NCI-H1092 (cell line): Measurements from ENCODE around the gene STARD9.
A peak's percentile ranks its signal among the peaks of the same experiment; 100 is the strongest.
"Not testable (repeated sequence)": the region's sequence is repeated elsewhere in the genome, so short reads cannot be mapped to it uniquely, and the experiment has no call there.

Experiments used
- DNase-seq: peaks from one replicate; lab custom pipeline; 2025; lab: John Stamatoyannopoulos, UW

STARD9 gene

DNA sequence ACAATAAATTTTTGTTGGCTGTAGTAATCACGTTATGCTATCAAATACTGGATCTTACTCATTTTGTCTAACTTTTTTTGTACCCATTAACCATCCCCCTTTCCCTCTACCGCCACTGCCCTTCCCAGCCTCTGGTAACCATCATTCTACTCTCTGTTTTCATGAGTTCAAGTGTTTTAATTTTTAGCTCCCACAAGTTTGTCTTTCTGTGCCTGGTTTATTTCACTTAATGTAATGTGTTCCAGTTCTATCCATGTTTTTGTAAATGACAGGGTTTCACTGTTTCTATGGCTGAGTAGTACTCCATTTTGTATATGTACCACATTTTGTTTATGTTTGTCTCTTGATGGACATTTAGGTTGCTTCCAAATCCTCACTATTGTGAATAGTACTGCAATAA, 52.1 kb downstream of the STARD9 start:
- no peak for DNase-seq

DNA sequence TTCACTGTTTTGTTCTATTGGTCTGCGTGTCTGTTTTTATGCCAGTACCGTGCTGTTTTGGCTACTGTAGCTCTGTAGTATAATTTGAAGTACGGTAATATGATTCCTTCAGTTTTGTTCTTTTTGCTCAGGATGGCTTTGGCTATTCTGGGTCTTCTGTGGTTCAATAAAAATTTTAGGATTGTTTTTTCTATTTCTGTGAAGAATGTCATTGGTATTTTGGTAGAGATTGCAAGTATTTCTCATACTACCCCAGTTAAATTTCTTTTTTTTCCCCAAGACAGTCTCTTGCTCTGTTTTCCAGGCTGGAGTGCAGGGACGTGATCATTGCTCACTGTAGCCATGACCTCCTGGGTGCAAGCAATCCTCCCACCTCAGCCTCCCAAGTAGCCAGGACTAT, 53.4 kb downstream of the STARD9 start:
- no peak for DNase-seq

DNA sequence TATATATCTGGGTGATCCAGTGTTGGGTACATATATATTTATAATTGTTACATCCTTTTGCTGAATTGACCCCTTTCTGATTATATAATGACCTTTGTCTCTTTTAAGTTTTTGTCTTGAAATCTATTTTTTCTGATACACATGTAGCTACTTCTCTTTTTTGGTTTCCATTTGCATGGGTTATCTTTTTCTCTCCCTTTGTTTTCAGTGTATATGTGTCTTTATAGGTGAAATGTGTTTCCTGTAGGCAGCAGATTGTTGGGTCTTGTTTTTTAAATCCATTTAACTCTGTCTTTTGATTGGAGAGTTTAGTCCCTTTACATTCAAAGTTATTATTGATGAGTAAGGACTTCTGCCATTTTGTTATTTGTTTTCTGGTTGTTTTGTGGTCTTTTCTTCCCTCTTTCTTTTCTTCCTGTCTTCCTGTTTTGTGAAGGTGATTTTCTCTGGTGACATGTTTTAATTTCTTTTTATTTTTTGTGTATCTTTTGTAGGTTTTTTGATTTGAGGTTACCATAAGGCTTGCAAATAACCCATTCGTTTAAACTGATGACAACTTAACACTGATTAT, 56.8 kb downstream of the STARD9 start:
- DNase-seq, result no peak

DNA sequence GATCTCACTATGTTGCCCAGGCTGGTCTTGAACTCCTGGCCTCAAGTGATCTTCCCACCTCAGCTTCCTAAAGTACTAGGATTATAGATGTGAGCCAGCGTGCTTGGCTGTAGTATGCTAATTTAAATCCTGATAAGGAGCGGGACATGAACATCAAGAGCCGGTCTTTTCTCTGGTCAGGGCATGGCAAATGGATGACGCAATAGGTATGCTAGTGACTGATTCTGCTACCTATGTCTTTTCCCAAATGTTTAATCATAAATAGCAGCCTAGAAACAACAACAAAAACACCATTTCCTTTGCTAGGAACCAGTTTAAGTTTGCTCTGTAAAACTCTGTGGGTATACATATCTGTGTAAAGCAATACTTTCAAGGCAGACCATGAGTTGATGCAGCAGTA, 64.7 kb downstream of the STARD9 start:
- DNase-seq, result no peak

DNA sequence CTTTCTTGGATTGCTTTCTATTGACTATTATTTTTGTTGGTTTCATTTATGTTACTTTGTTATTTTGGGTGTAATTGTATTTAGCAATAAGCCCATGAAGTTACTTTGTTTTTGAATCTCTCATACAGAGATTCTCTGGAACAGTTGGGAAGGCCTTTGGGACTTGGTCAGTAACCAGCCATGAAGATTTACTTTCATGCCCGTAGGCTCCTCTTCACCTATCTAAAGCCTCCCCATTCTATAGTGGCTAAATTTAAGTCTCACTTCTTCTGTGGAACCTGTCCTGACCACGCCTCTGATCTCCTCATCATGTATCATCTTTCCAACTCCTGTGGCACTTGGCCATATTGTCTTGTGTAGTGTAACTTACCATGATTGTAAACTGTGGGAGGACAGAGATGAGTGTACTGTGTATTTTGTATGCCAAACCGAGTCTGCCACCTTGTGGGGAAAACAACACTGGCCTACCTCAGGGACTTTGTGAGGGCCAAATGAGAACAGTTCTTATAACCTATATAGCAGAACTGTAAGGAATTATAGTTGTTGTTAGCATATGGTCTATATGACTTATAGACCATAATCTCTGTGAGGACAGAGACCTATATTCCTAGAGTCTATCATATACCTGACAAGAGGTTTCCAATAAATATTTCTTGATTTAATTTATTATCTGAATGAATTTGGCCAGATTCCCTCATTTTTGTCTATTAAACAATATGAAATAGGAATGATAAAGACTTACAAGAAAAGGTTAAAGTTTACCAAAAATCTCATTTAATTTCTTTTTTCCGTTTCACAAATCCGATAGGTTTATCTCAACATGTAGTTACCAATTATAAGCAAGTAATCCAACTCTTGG, 75.0 kb downstream of the STARD9 start:
- DNase-seq, result peak; percentile 1

DNA sequence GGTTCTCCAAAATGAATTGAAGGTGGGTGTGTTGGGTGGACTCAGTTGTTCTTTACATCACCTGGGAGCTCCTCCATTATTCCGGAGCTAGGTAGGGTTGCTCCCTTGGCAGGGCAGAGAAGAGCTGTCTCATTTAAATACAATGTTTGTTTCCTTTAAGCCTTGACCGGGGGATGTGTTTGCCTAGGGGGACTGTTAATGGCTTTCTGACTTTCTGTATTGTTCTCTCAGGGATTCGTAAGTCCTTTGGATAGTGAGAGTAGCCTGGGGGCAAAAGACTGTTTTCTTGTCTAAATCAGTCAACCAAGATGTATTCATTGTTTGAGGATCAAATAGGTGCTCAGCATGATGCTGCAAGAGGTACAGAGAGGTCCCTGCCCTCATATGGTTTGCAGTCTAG, 90.4 kb downstream of the STARD9 start:
- DNase-seq, result no peak

DNA sequence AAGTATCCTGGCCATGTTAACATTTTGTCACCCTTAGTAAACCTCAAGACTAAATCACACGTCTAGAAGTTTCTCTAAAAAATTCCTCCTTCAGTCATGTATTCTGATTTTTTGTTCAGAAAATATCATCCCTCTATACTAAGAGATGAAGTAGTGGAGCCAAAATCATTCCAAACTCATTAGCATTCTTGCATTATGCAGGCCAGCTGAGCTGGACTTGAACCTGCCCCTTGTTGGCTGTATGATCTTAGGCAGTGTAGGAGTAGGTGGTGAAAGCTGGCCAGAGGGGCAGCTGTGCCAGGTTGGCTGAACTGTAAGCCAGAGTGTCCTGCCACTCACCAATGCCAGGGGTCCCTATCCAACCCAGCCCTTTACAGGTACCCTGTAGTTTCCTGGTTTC, 92.4 kb downstream of the STARD9 start:
- no peak for DNase-seq

DNA sequence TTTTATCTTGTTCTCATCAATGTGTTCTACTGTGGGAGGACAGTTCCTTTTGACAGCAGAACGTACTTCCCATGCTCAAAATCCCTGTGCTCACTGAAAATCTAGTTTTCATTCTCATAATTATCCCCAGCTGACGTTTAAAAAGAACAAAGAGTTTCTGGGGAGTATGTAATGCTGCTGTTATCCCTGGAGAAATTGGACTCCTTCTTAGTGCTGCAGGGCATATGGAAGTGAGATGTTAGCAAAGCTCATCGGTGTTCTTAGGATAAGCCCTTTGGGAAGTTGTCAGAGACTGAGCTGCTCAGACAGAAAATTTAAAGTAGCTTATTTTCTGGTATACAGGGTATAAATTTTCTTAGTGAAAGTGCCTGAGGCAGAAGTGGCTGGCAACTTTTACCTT, 95.0 kb downstream of the STARD9 start:
- no peak for DNase-seq

DNA sequence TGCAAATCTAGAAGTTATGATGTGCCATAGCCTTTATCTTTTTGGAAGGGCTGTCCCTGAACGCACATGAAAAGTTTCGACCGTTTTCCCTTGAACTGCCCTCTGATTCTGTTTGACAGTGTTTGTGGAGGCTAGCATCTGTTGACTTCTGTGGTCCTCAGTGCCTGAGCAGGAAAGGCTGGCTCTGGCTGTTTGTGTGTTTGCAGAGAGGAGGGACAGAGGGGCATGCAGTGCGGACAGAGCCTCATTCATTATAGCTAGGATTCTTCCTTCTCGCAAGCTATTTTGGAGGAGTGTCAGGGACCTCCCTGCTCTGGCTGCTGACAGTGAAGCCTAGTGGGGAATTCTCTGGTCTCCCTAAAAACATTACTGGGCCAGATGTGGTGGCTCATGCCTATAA, 97.0 kb downstream of the STARD9 start:
- DNase-seq, result no peak

DNA sequence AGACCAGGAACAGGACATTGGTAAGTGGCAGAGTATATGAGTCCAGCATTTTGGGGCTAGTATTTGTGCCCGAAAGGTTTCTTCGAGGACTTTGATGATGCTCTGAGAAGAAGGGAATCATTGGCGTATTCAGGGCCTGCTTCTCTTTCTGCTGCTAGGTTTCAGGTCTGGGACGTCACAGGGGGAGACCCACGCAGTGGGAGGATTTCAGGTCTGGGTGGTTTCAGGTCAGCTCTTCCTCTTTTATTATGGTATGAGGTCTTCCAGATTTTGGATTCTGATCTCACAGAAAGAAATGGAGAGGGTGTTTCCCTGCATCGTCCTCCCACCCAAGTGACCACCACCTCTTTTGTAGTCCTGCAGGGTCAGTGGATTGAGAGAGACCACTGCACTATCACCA, 99.1 kb downstream of the STARD9 start:
- no peak for DNase-seq

DNA sequence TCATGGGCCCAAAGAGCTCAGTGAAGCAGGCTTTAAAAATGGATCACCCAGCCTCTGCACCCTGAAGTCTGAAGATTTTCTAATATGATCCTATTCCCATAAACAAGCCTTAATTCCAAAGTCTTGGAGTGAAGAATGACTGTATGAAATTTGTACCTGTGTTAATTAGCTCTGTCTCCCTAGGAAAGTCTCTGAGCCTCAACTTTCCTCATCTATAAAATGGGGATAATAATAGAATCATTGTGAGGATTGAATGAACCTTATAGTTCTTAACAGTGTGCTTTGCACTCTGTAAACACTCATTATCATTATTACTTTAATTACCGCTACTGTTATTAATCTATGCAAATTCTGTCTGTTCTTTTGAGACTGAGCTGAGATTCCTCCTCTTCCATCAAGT, 99.6 kb downstream of the STARD9 start:
- no peak for DNase-seq

DNA sequence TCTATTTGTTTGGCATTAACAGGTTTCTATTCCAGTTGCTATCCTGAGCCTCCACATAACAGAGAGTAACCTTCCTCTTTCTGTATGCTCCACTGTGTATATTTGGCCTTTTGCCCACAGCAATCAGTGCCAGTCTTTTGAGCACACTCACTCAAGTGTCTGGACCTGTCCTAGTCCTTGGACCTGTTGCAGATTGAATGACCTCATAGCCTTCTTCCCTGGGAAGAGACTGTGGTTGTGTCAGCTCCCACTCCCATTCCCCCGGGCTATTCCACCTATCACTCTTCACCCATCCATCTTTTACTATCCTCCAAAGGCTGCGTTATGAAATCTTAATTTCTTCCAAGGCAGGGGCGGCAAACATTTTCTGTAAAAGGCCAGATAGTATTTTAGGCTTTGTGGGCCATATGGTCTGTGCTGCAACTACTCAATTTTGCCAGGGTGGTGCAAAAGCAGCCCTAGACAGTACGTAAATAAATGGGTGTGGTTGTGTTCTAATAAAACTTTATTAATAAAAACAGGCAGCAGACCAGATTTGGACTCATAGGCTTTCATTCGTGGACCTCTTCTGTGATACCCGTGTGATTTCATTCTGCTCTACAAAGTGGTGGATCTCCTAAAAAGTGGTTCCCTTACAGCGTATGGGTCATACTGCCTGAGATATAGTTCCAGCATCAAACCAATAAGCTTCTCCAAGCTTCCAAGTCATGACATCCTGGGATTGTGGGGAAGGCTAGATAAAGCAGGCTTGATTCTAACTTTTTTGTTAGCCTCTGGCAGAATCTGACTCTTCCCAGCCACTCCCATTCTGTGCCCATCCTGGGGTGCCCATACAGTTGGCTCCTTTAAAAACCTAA, 104.1 kb downstream of the STARD9 start:
- DNase-seq, result no peak

DNA sequence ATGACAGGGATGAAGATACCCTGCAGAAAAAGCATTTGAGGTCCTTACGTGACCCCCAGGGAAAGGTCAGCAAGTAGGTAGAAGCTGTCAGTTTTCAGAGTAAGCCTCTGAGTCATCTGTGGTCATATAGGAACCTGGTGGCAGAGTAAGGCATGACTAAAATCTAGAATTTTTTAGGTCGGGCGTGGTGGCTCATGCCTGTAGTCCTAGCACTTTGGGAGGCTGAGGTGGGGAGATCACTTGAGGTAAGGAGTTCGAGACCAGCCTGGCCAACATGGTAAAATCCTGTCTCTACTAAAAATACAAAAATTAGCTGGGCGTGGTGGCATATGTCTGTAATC, 104.7 kb downstream of the STARD9 start:
- DNase-seq, result not testable (repeated sequence)

DNA sequence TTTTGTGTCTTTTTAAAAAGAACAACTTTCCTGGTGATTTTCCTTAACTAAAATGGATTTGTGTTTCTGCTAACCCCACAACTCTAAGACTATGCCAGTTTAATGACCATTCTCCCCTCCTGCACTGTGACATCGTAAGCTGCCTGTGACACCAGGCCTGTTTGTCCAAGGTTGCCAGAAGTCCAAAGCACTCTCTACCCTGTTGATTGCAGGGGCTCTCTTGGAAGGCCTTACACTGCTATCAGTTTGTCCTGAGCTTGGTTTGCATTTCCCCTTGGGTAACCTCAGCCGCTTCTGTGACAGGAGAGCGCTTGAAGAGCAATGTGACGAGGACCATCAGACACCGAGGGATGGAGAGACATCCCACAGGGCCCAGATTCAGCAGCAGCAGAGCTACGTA, 105.7 kb downstream of the STARD9 start:
- no peak for DNase-seq

DNA sequence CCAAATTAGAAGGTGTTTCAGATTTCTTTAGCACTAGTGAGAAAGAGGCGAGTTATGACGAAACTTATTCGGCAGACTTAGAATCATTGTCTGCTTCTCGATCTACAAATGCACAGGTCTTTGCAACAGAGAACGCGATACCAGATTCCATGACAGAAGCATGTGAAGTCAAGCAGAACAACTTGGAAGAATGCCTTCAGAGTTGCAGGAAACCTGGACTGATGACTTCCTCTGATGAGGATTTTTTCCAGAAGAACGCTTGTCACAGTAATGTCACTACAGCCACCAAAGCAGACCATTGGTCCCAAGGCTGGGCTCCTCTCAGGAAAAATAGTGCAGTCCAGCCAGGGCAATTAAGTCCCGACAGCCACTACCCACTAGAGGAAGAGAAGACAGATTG, 110.9 kb downstream of the STARD9 start:
- DNase-seq, result no peak

DNA sequence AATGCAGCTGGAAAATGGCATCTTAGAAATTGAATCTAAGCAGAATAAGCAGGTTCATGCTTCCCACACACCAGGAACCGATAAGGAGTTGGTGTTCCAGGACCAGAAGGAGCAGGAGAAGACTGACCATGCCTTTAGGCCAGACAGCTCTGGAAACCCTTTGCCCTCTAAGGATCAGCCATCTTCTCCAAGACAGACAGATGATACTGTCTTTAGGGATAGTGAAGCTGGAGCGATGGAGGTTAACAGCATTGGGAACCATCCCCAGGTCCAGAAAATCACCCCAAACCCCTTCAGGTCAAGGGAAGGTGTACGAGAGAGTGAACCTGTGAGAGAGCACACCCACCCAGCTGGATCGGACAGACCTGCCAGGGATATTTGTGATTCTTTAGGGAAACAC, 112.3 kb downstream of the STARD9 start:
- DNase-seq, result no peak

DNA sequence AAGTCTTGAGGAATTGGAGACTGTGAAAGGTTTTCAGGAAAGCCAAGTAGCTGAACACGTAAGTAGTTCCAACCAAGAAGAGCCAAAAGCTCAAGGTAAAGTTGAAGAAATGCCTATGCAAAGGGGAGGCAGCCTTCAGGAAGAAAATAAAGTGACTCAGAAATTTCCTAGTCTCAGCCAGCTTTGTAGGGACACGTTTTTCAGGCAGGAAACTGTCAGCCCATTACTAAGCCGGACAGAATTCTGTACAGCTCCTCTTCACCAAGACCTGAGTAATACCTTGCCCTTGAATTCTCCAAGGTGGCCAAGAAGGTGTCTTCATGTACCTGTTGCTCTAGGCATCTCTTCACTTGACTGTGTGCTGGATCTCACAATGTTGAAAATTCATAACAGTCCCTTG, 112.9 kb downstream of the STARD9 start:
- no peak for DNase-seq

DNA sequence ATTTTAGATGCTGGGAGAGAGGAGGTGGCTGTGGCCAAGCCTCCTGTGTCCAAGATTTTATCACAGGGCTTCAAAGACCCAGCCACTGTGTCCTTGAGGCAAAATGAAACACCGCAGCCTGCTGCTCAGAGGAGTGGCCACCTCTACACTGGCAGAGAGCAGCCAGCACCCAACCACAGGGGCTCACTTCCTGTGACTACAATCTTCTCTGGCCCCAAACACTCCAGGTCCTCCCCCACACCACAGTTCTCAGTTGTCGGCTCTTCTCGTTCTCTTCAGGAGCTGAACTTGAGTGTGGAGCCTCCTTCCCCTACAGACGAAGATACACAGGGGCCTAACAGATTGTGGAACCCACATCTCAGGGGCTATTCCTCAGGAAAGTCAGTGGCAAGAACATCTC, 115.9 kb downstream of the STARD9 start:
- no peak for DNase-seq

DNA sequence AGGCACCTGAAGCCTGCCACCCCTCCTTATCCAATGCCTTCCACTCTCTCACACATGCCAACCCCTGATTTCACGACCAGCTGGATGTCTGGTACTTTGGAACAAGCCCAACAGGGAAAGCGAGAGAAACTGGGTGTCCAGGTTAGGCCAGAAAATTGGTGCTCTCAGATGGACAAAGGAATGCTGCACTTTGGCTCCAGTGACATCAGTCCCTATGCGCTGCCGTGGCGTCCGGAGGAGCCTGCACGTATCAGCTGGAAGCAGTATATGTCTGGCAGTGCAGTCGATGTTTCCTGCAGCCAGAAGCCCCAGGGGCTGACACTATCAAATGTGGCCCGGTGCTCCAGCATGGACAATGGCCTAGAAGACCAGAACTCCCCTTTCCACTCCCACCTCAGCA, 116.4 kb downstream of the STARD9 start:
- no peak for DNase-seq

DNA sequence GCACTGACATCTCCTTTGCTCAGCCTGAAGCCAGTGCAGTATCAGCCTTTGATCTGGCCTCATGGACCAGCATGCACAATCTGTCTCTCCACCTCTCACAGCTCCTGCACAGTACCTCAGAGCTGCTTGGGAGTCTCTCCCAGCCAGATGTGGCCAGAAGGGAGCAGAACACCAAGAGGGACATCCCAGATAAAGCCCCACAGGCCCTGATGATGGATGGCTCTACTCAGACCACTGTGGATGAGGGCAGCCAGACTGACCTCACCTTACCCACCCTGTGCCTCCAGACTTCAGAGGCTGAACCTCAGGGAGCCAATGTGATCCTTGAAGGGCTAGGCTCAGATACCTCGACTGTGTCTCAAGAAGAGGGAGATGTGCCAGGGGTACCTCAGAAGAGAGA, 117.1 kb downstream of the STARD9 start:
- no peak for DNase-seq

DNA sequence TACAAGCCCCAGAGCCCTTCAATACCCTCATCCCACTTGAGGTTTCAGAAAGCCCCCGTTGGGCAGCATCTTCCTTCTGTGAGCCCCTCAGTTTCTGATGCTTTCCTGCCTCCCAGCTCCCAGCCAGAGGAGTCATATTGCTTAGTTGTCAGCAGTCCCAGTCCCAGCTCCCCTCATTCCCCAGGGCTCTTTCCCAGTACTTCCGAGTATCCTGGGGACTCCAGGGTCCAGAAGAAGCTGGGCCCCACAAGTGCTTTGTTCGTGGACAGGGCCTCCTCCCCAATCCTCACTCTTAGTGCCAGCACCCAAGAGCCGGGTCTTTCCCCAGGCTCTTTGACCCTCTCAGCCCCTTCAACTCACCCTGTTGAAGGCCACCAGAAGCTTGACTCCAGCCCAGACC, 117.6 kb downstream of the STARD9 start:
- no peak for DNase-seq

DNA sequence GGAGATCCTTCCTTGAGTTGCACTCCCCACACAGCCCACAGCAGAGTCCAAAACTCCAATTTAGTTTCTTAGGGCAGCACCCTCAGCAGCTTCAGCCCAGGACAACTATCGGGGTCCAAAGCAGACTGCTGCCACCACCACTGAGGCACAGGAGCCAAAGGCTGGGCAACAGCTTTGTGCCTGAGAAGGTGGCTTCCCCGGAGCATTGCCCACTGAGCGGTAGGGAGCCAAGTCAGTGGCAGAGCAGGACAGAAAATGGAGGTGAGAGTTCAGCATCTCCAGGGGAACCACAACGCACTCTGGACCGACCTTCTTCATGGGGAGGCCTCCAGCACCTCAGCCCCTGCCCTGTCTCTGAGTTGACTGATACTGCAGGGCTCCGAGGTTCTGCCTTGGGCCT, 118.1 kb downstream of the STARD9 start:
- no peak for DNase-seq

DNA sequence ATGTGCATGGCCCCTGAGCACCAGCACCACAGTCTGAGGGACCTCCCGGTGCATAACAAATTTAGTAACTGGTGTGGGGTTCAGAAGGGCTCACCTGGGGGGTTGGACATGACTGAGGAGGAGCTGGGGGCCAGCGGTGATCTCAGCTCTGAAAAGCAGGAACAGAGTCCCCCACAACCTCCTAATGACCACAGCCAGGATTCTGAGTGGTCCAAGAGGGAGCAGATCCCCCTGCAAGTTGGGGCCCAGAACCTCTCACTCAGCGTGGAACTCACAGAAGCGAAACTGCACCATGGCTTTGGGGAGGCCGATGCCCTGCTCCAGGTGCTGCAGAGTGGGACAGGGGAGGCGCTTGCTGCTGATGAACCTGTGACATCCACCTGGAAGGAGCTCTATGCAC, 118.5 kb downstream of the STARD9 start:
- no peak for DNase-seq
